CD1c-positive myeloid dendritic cell (primary cell): Measurements from ENCODE around the gene SLC26A1.

Source experiments
- DNase-seq: peaks from one replicate; pipeline ENCODE4 v3.0.0-alpha.2; 2016; ENCODE audit errors: extremely low spot score

The SLC26A1 gene

GRCh38 chr4:993111-994029, at the start of gene SLC26A1:
SLC26A1 (minus strand) TSS chr4:993404; CDS start chr4:991703, 1,701 bp downstream.
- DNase-seq = no peak

GRCh38 chr4:1042352-1043055, 49.3 kb upstream of the SLC26A1 start:
- DNase-seq = no peak

- DNase-seq = no peak
These were observed 48.7 kb upstream of the SLC26A1 start for GRCh38 chr4:1041936-1042330.

- no peak for DNase-seq
These were observed 48.1 kb upstream of the SLC26A1 start for GRCh38 chr4:1041147-1041935.

- DNase-seq = no peak
These were observed 47.3 kb upstream of the SLC26A1 start for GRCh38 chr4:1040344-1041146.

DNA sequence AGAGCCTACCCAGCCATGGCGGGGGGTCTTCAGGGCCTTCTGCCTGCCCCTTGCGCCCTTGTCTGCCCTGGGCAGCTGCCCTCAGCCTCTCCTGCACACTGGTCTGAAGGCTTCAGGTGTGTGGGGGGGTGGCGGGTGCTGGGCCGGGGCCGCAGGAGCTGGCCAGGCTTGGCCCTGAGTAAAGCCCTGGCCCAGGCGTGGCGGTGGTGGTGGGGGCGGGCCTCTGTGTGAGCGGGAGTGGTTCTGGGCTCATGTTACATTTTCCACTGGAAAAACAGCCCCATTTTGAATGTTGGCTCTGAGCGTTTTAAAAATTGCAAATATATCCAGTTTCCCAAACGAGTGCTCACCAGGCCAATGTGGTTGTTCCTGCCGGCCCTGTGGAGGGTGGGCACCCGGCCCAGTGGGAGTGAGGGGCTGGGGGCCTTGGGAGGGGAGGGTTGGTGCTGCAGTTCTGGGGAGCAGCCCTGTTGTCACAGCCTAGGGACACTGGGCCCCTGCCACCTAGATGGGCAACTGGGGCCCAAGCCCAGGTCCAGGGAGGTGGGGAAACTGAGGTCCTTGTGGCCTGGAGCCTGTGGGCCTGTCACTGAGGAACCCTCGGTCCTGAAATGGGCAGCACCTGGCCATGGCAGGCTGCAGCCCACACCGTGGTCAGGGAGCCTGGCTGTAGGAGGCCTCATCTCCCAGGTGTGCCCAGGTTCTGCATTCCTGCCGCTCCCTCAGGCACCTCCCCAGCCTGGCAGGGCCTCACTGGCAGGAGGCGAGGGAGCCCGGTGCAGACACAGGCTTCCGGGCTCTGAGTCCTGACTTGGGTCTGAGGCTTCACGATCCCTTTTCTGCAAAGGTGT, 46.5 kb upstream of the SLC26A1 start:
- DNase-seq = no peak

- DNase-seq = no peak
These were observed 45.8 kb upstream of the SLC26A1 start for GRCh38 chr4:1038948-1039492.

GRCh38 chr4:1036976-1037810, 44.0 kb upstream of the SLC26A1 start:
- DNase-seq = no peak

DNA sequence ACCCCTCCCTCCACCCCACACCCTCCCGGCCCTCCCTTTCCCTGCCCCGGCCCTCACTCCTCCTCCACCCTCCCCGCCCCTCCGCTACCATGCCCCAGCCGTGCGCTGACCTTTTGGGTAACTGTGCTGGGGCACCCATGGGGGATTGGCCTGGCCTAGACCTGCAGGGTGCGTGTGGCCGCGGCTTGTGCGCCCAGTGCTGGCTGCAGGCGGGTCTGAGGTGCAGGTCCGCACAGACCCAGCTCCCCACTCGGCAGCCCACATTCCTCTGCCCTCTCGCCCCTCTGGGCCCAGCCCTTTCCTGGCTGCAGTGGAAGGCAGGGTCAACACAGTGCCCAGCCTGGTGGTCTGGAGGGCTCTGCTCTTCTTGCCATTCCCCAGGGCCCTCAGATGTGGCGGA, 42.9 kb upstream of the SLC26A1 start:
- no peak for DNase-seq

GRCh38 chr4:1035510-1035909, 42.3 kb upstream of the SLC26A1 start:
- no peak for DNase-seq

DNA sequence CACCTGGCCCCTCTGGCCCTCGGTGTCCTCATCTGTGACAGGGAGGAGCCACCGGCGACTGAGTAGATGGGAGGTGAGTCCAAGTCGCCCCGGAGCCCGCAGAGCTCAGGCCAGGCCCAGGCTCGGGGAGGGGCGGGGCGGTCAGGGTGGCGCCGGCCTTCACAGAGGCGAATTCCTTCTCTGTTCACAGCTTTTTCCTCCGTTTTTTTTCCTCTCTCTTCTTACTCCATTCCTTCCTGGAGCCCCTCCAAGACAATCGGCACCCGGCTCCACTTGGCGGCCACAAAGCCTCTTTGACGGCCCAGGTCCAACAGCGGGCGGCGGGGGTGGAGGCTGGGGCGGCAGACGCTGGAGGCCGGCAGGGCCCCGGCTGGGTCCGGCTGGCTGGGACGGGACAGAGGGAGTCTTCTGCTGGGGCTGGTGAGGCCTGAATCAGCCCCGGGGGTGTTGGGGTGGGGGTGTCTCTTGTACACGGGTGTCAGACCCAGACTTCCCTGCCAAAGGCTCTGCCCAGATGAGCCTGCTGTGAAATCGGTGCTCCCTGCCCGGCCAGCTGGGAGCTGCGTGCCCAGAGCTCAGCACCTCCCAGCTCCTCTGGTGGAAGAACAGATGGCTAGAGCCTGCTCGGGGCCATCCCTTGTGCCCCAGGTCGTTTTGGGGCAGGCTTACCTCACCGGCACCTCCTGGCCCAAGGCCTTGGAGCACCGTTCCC, 40.8 kb upstream of the SLC26A1 start:
- no peak for DNase-seq

- DNase-seq = no peak
These were observed 39.7 kb upstream of the SLC26A1 start for GRCh38 chr4:1032861-1033260.

DNA sequence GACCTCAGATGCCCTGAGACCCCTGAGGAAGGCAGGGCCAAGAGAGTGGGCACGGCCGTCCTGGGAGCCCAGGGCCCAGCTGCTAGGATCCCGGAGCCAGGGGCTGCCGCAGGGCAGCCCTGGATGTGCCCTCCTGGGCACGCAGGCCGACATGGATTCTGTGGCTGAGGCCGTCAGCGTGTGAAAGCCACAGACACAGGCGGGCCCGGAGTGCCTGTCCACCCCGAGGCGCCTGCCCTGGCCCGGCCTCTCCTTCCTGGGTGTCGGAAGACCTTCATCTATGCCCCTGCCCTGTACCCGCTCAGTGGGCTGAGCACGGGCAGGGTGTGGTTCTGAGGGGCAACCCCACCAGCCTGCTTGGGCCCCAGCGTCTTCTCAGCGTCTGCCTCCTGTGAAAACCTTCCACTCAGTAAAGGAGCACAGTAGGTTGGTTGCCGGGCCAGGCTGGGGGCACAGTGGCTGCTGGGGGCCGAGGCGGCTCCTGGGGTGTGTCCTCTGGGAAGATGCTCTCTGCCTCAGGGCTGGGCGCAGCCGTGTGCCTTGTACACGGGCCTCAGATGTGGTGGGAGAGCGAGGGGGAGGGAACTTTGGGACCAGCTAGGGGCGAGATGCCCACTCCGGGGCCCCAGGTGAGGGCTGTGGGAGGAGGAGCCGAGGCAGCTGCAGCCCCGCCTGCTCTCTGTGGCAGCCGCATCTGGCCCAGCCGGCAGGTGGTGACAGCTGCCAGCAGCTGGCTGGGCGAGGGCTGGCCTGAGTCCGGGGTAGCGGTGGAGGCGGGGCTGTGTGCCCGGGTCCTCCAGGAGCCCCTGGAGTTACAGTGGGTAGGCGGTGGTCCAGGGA, 39.0 kb upstream of the SLC26A1 start:
- DNase-seq = no peak

DNA sequence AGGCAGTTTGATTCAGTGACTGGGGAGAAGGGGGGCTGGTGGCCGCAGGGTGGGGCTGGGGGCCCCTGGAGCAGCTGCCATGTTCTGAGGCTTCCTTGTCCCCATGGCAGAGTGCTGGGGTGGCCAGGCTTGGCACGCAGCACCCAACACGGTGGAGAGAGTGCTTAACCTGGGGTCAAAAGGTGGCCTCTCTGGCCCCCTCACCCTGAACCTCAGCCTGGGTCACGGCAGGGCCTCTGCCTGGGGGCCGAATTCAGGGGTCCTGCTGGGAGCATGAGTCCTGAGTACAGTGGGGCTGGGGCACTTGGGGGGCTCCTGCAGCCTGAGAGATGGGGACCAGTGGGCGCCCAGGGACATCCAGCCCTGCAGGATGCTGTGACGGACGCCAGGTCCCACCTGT, 38.1 kb upstream of the SLC26A1 start:
- DNase-seq = no peak

DNA sequence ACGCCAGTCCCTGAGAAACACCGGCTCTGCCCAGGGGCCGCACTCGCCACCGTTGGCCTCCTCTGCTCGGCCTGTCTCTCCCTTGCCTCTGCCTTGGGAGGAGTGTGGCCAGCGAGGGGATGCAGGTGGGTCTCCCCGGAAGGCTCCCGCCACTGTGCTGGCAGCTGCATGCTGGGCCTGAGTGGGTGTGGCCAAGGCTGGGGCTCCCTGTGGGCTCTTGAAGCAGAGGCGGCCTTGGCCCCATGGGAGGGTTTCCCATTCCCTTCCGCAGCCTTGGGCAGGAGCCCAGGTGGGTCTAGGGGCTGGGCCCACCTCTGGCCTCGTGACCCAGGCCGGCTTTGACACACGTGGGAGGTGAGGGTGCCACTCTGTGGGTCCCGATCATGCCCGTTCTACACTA, 37.4 kb upstream of the SLC26A1 start:
- DNase-seq = no peak

GRCh38 chr4:1030031-1030430, 36.8 kb upstream of the SLC26A1 start:
- no peak for DNase-seq

- no peak for DNase-seq
These were observed 36.3 kb upstream of the SLC26A1 start for GRCh38 chr4:1029529-1029928.
